ENCODE results near the gene OR4D9. TPM values are rescaled to one million over a fixed set of nuclear protein-coding genes. Genes with fewer than 3 reads are reported as not detected.

Gene OR4D9
- total RNA-seq, result not detected
- polyA plus RNA-seq, result not detected
- long read RNA-seq, donor 1, result 0 reads
- long read RNA-seq, donor 2, result 0 reads

GRCh38 chr11:59510941-59511589 lies at the start of gene OR4D9:
Gene OR4D9, plus strand, starts transcription at chr11:59511539. Its CDS starts 3,374 bp downstream, at chr11:59514913.
- H3K27me3 ChIP-seq (ENCODE audit: insufficient read depth in 3 of 3, low read length in 2 of 3), result peaks cover 0 to 4% (median 2%) of the 10 kb centered on the region in 3 donors
- H3K4me1 ChIP-seq, result no peaks in the 10 kb centered on the region
- intact Hi-C loops (cut with DNase I), result no loop called here
- H3K27ac ChIP-seq, result no peak within 1 kb of the TSS
- DNase-seq, result no peak
- H3K36me3 ChIP-seq (ENCODE audit: insufficient read depth in 1 of 2, low read depth in 1 of 2), result no peaks in the 10 kb centered on the region
- no peaks in the 10 kb centered on the region for H3K9me3 ChIP-seq
- TF ChIP-seq, protein P1, sequence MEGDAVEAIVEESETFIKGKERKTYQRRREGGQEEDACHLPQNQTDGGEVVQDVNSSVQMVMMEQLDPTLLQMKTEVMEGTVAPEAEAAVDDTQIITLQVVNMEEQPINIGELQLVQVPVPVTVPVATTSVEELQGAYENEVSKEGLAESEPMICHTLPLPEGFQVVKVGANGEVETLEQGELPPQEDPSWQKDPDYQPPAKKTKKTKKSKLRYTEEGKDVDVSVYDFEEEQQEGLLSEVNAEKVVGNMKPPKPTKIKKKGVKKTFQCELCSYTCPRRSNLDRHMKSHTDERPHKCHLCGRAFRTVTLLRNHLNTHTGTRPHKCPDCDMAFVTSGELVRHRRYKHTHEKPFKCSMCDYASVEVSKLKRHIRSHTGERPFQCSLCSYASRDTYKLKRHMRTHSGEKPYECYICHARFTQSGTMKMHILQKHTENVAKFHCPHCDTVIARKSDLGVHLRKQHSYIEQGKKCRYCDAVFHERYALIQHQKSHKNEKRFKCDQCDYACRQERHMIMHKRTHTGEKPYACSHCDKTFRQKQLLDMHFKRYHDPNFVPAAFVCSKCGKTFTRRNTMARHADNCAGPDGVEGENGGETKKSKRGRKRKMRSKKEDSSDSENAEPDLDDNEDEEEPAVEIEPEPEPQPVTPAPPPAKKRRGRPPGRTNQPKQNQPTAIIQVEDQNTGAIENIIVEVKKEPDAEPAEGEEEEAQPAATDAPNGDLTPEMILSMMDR (IDR thresholded peaks at IDR 0.05), result no peak
- WGBS, 3 donors, result 17 to 19% (median 17%) methylated on average over 2 of the region's 2 CpGs
- no peak for ATAC-seq
- H3K4me3 ChIP-seq, result no peak within 1 kb of the TSS

GRCh38 chr11:59463190-59463641 lies 48.1 kb upstream of the OR4D9 start:
- H3K9me3 ChIP-seq, result no peaks in the 10 kb centered on the region
- intact Hi-C loops (cut with DNase I), result no loop called here
- no peak overlapping the region for H3K27ac ChIP-seq
- DNase-seq (no peak), ATAC-seq (no peak)
- H3K27me3 ChIP-seq (ENCODE audit: insufficient read depth in 3 of 3, low read length in 2 of 3), result no peaks in the 10 kb centered on the region
- H3K36me3 ChIP-seq (ENCODE audit: insufficient read depth in 1 of 2, low read depth in 1 of 2), result no peaks in the 10 kb centered on the region
- H3K4me1 ChIP-seq, result no peaks in the 10 kb centered on the region
- TF ChIP-seq, protein P1 (IDR thresholded peaks at IDR 0.05), result no peak
- H3K4me3 ChIP-seq, result no peak overlapping the region
- 12 to 29% (median 15%) methylated on average over 5 of the region's 5 CpGs for WGBS, 3 donors

- DNase-seq (no peak), ATAC-seq (no peak)
- Histone ChIP-seq H3K4me1 (no peaks in the 10 kb centered on the region), H3K36me3 (ENCODE audit: insufficient read depth in 1 of 2, low read depth in 1 of 2) (no peaks in the 10 kb centered on the region), H3K4me3 (no peak within 1 kb of the TSS), H3K9me3 (no peaks in the 10 kb centered on the region), H3K27ac (no peak within 1 kb of the TSS), H3K27me3 (ENCODE audit: insufficient read depth in 3 of 3, low read length in 2 of 3) (peaks cover 0 to 2% (median 0%) of the 10 kb centered on the region in 3 donors)
- intact Hi-C loops (cut with DNase I), result no loop called here
- TF ChIP-seq, protein P1 (IDR thresholded peaks at IDR 0.05), result no peak
Measured at GRCh38 chr11:59473015-59473414, 38.3 kb upstream of the OR4D9 start, which contains the start of gene OR4D10. Gene OR4D10, plus strand, starts transcription at chr11:59473315. Its CDS starts 4,115 bp downstream, at chr11:59477430.

DNA sequence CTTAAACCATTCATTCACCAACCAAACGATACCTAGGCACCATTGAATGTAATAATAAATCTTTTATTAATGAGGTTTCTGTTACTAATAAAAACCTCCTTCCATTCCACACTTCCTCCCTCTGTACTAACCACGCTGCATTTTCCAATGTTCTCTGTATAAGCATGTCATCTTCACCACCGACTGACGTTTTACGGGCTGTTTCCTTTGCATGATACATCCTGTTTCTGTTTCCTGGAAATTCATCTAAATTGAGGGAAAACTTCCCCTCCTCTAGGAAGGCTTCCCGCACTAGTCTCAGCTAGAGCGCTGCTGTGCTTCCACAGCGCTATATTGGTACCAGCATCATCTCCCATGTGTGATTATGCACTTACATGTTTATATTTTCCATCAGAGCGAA lies 36.2 kb upstream of the OR4D9 start:
- Histone ChIP-seq H3K4me3 (no peak overlapping the region), H3K9me3 (no peaks in the 10 kb centered on the region), H3K27ac (no peak overlapping the region), H3K36me3 (ENCODE audit: insufficient read depth in 1 of 2, low read depth in 1 of 2) (no peaks in the 10 kb centered on the region), H3K4me1 (no peaks in the 10 kb centered on the region), H3K27me3 (ENCODE audit: insufficient read depth in 3 of 3, low read length in 2 of 3) (peaks cover 0 to 2% (median 0%) of the 10 kb centered on the region in 3 donors)
- ATAC-seq (no peak), DNase-seq (no peak)
- TF ChIP-seq, protein P1 (IDR thresholded peaks at IDR 0.05), result no peak
- 58 to 63% (median 61%) methylated on average over 9 of the region's 9 CpGs for WGBS, 3 donors
- intact Hi-C loops (cut with DNase I), result no loop called here

- no peaks in the 10 kb centered on the region for H3K36me3 ChIP-seq (ENCODE audit: insufficient read depth in 1 of 2, low read depth in 1 of 2)
Measured at GRCh38 chr11:59479906-59480305, 31.4 kb upstream of the OR4D9 start.

More at GRCh38 chr11:59479906-59480305, 31.4 kb upstream of the OR4D9 start:
- Histone ChIP-seq H3K4me1 (no peaks in the 10 kb centered on the region), H3K4me3 (no peak overlapping the region), H3K27me3 (ENCODE audit: insufficient read depth in 3 of 3, low read length in 2 of 3) (peaks cover 0 to 2% (median 0%) of the 10 kb centered on the region in 3 donors), H3K9me3 (no peaks in the 10 kb centered on the region), H3K27ac (no peak overlapping the region)
- TF ChIP-seq, protein P1 (IDR thresholded peaks at IDR 0.05), result no peak
- ATAC-seq (no peak), DNase-seq (no peak)
- intact Hi-C loops (cut with DNase I), result no loop called here

Data from psoas muscle (tissue), 8 donors.